ENCODE data around the gene RBM6.

The RBM6 gene

GRCh38 chr3:49939858-49940666 is at the start of gene RBM6:
Gene RBM6 (plus strand): TSS chr3:49940150. CDS start chr3:49962642, 22,492 bp downstream.
- Mint-ChIP-seq H3K36me3 (ENCODE audit: low read depth) (peaks cover 22% of the 10 kb centered on the region), H3K27ac (peak within 1 kb of the TSS; percentile 99), H3K4me1 (peaks cover 28% of the 10 kb centered on the region), H3K27me3 (ENCODE audit: low read depth, poor library complexity) (no peaks in the 10 kb centered on the region), H3K9me3 (peaks cover 6% of the 10 kb centered on the region), H3K4me3 (peak within 1 kb of the TSS; percentile 98)
- peak; percentile 91 for DNase-seq
- no peak for TF ChIP-seq CTCF (IDR thresholded peaks at IDR 0.05)

- Mint-ChIP-seq H3K27me3 (ENCODE audit: low read depth, poor library complexity) (peaks cover 9% of the 10 kb centered on the region), H3K27ac (no peak overlapping the region), H3K4me1 (peaks cover 3% of the 10 kb centered on the region), H3K9me3 (no peaks in the 10 kb centered on the region), H3K36me3 (ENCODE audit: low read depth) (no peaks in the 10 kb centered on the region), H3K4me3 (no peak overlapping the region)
- no peak for TF ChIP-seq CTCF (IDR thresholded peaks at IDR 0.05)
- no peak for DNase-seq
Measured at GRCh38 chr3:49895791-49896190, 44.2 kb upstream of the RBM6 start.

DNA sequence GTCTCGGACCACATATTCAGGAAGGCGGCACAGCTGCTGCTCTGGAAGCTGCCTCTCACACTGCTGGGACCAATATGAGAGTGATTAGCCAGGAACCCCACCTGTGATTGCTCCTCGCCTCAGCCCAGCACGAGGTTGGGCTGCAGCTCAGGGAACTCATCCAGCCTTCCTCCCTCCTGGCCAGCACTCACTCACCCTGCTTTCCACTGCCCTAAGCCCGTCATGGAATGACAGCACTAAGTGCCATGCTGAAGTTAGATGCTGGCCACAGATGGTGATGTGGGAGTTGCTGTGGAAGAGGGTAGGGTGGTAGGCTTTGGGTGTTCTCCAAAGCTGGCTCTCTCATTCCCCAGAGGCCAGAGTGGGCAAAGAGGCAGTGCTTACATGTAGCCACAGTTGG is 43.6 kb upstream of the RBM6 start:
- Mint-ChIP-seq H3K27ac (no peak overlapping the region), H3K4me1 (no peaks in the 10 kb centered on the region), H3K27me3 (ENCODE audit: low read depth, poor library complexity) (peaks cover 9% of the 10 kb centered on the region), H3K4me3 (no peak overlapping the region), H3K36me3 (ENCODE audit: low read depth) (no peaks in the 10 kb centered on the region), H3K9me3 (no peaks in the 10 kb centered on the region)
- no peak for TF ChIP-seq CTCF (IDR thresholded peaks at IDR 0.05)
- DNase-seq: no peak

DNA sequence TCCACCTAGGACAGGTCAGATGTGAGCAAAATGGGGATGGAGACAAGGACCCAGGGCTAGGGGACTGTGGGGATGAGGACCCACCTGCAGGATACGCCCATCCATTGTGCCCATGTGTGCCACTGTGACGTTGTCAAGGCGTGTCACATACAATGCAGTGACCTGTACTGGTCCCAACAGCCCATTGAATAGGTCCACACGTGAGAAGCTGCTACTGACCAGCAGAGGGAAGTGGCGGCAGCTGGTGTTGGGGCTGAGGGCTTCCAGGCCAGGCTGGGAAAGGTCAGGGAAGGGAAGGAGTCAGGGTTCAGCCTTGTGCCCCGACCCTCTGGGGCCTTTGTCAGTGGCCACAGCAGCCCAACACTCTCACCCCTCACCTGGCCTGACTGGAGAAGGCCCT is 41.0 kb upstream of the RBM6 start:
- Mint-ChIP-seq H3K27ac (no peak overlapping the region), H3K36me3 (ENCODE audit: low read depth) (no peaks in the 10 kb centered on the region), H3K4me3 (no peak overlapping the region), H3K27me3 (ENCODE audit: low read depth, poor library complexity) (peaks cover 12% of the 10 kb centered on the region), H3K9me3 (no peaks in the 10 kb centered on the region), H3K4me1 (peaks cover 2% of the 10 kb centered on the region)
- no peak for TF ChIP-seq CTCF (IDR thresholded peaks at IDR 0.05)
- no peak for DNase-seq

- Mint-ChIP-seq H3K9me3 (no peaks in the 10 kb centered on the region), H3K27ac (no peak overlapping the region), H3K4me3 (no peak overlapping the region), H3K4me1 (peaks cover 5% of the 10 kb centered on the region), H3K27me3 (ENCODE audit: low read depth, poor library complexity) (peaks cover 7% of the 10 kb centered on the region), H3K36me3 (ENCODE audit: low read depth) (no peaks in the 10 kb centered on the region)
- DNase-seq: peak; percentile 29
- TF ChIP-seq CTCF (IDR thresholded peaks at IDR 0.05): peak; percentile 25
Measured at GRCh38 chr3:49899815-49900214, 40.1 kb upstream of the RBM6 start.

All from nephron progenitor cell (in vitro differentiated cells).